NCI-H446 treated with DMSO at 0.1 percent for 48 hours (cell line): ENCODE data around the gene TYRP1.

Experiments used
- DNase-seq: peaks from one replicate; lab custom pipeline; 2025; lab: John Stamatoyannopoulos, UW

Gene TYRP1

GRCh38 chr9:12696931-12697622 lies 3.9 kb downstream of the TYRP1 start:
- no peak for DNase-seq

GRCh38 chr9:12697719-12698118 lies 4.5 kb downstream of the TYRP1 start:
- no peak for DNase-seq

GRCh38 chr9:12698266-12698665 lies 5.1 kb downstream of the TYRP1 start:
- no peak for DNase-seq

- no peak for DNase-seq
Observed at GRCh38 chr9:12698986-12699385, 5.8 kb downstream of the TYRP1 start.

- no peak for DNase-seq
Observed at GRCh38 chr9:12699529-12699928, 6.3 kb downstream of the TYRP1 start.

- no peak for DNase-seq
Observed at GRCh38 chr9:12701126-12701525, 7.9 kb downstream of the TYRP1 start.

GRCh38 chr9:12702160-12702758 lies 9.1 kb downstream of the TYRP1 start:
- DNase-seq, result peak; percentile 66

- DNase-seq, result no peak
Observed at GRCh38 chr9:12703996-12704395, 10.8 kb downstream of the TYRP1 start.

- no peak for DNase-seq
Observed at GRCh38 chr9:12705738-12706391, 12.7 kb downstream of the TYRP1 start.

- no peak for DNase-seq
Observed at GRCh38 chr9:12708562-12709298, 15.5 kb downstream of the TYRP1 start.

- DNase-seq, result no peak
Observed at GRCh38 chr9:12712532-12712931, 19.3 kb downstream of the TYRP1 start.

- no peak for DNase-seq
Observed at GRCh38 chr9:12715268-12715667, 22.1 kb downstream of the TYRP1 start.

GRCh38 chr9:12716823-12717600 lies 23.8 kb downstream of the TYRP1 start:
- peak; percentile 24 for DNase-seq

- DNase-seq, result no peak
Observed at GRCh38 chr9:12717907-12718306, 24.7 kb downstream of the TYRP1 start.

GRCh38 chr9:12718482-12719026 lies 25.4 kb downstream of the TYRP1 start:
- peak; percentile 90 for DNase-seq

GRCh38 chr9:12719431-12719830 lies 26.2 kb downstream of the TYRP1 start:
- DNase-seq, result peak; percentile 85

GRCh38 chr9:12720551-12720950 lies 27.4 kb downstream of the TYRP1 start:
- no peak for DNase-seq

GRCh38 chr9:12722131-12722530 lies 28.9 kb downstream of the TYRP1 start:
- no peak for DNase-seq

- peak; percentile 65 for DNase-seq
Observed at GRCh38 chr9:12723409-12724028, 30.3 kb downstream of the TYRP1 start.

- DNase-seq, result no peak
Observed at GRCh38 chr9:12726795-12727194, 33.6 kb downstream of the TYRP1 start.

GRCh38 chr9:12730198-12730597 lies 37.0 kb downstream of the TYRP1 start:
- no peak for DNase-seq
